ACC112 (cell line): ENCODE measurements around the gene EARS2.
"Not testable (repeated sequence)": the region's sequence is repeated elsewhere in the genome, so short reads cannot be mapped to it uniquely, and the experiment has no call there.

Source experiments
- H2AFZ ChIP-seq: fragments of 200-600 bp; sonication (generic); one replicate; pipeline ENCODE4 v1.6.0; 2017; ENCODE audit warnings: antibody characterized with exemption, low read length; ENCODE audit not compliant: unreplicated experiment
- H3K27ac ChIP-seq: fragments of 200-600 bp; sonication (generic); 2 replicates; pipeline ENCODE4 v1.5.1; 2014; ENCODE audit warnings: low read depth, mild to moderate bottlenecking, antibody characterized with exemption, low read length, moderate library complexity
- H3K27me3 ChIP-seq: fragments of 200-600 bp; sonication (generic); 2 replicates; pipeline ENCODE4 v1.6.1; 2014; ENCODE audit warnings: mild to moderate bottlenecking, antibody characterized with exemption, low read length, moderate library complexity, mixed read lengths; ENCODE audit not compliant: insufficient read depth
- H3K36me3 ChIP-seq: fragments of 200-600 bp; sonication (generic); 2 replicates; pipeline ENCODE4 v1.6.1; 2016; ENCODE audit warnings: mild to moderate bottlenecking, antibody characterized with exemption, low read length, moderate library complexity, mixed read lengths; ENCODE audit not compliant: insufficient read depth
- H3K4me1 ChIP-seq: fragments of 200-600 bp; sonication (generic); one replicate; pipeline ENCODE4 v1.6.1; 2016; ENCODE audit warnings: low read length, mixed read lengths; ENCODE audit not compliant: insufficient read depth, unreplicated experiment, control insufficient read depth
- H3K4me3 ChIP-seq: fragments of 200-600 bp; sonication (generic); 2 replicates; pipeline ENCODE4 v1.5.1; 2014; ENCODE audit warnings: mild to moderate bottlenecking, low read depth, low read length
- H3K79me2 ChIP-seq: fragments of 200-600 bp; sonication (generic); one replicate; pipeline ENCODE4 v1.6.0; 2016; ENCODE audit warnings: low read length; ENCODE audit not compliant: control insufficient read depth, unreplicated experiment, insufficient read depth

The EARS2 gene

DNA sequence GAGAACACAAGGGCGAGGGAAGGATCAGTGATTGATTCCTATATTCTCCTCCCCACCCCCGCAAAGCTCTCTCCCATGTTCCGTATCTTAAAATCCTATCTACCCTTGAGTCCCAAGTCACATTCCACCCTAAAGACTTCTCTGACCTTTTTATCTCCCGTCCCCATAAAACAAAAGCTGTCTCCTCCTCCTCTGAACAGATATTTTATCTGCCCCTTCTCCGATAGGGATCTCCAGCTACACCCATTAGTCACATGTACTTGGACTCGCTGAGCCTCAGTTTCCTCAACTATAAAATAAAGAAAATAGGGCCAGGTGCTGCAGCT is 59.6 kb downstream of the EARS2 start:
- Histone ChIP-seq H3K79me2 (peaks cover 47% of the 10 kb centered on the region), H3K27me3 (no peaks in the 10 kb centered on the region), H3K4me1 (peaks cover 12% of the 10 kb centered on the region), H3K36me3 (0 out of 2 replicates have a peak, but pooled peaks cover 9% of the 10 kb centered on the region), H3K4me3 (no peak overlapping the region), H3K27ac (no peak overlapping the region), H2AFZ (no peak overlapping the region)

GRCh38 chr16:23496821-23497542 is 60.2 kb downstream of the EARS2 start:
- Histone ChIP-seq H2AFZ (no peak overlapping the region), H3K4me3 (no peak overlapping the region), H3K36me3 (peaks cover 14% of the 10 kb centered on the region; the same call in 1 of the 2 replicates), H3K79me2 (peaks cover 42% of the 10 kb centered on the region), H3K4me1 (peaks cover 17% of the 10 kb centered on the region), H3K27me3 (no peaks in the 10 kb centered on the region), H3K27ac (no peak overlapping the region)

GRCh38 chr16:23495671-23496070 is 61.5 kb downstream of the EARS2 start:
- H3K79me2 ChIP-seq, result peaks cover 29% of the 10 kb centered on the region
- no peaks in the 10 kb centered on the region for H3K27me3 ChIP-seq
- peaks cover 14% of the 10 kb centered on the region; the same call in 1 of the 2 replicates for H3K36me3 ChIP-seq
- H3K27ac ChIP-seq, result no peak overlapping the region
- no peak overlapping the region for H3K4me3 ChIP-seq
- no peak overlapping the region for H2AFZ ChIP-seq
- peaks cover 22% of the 10 kb centered on the region for H3K4me1 ChIP-seq

DNA sequence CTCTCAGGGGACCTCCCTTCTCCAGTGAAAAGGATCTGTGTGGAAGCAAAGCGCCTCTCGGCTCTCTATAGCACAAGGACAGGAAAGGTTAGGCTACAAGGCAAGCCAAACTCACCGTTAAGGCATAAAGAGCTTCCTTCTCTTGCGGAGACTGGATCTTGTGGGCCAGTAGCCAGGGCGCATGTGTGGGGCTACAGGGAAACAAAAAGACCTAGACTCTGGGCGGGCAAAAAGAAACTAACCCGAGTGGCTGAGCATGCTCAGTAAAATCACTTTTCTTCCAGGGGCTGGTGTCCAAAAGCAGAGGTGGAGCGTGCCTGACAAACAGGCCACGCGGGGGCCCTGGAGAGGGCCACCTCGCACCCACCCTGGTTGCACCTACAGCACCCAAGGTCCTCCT is 63.0 kb downstream of the EARS2 start:
- Histone ChIP-seq H2AFZ (no peak overlapping the region), H3K4me3 (no peak overlapping the region), H3K79me2 (peaks cover 19% of the 10 kb centered on the region), H3K36me3 (peaks cover 14% of the 10 kb centered on the region; the same call in 1 of the 2 replicates), H3K4me1 (peaks cover 22% of the 10 kb centered on the region), H3K27ac (no peak overlapping the region), H3K27me3 (no peaks in the 10 kb centered on the region)

DNA sequence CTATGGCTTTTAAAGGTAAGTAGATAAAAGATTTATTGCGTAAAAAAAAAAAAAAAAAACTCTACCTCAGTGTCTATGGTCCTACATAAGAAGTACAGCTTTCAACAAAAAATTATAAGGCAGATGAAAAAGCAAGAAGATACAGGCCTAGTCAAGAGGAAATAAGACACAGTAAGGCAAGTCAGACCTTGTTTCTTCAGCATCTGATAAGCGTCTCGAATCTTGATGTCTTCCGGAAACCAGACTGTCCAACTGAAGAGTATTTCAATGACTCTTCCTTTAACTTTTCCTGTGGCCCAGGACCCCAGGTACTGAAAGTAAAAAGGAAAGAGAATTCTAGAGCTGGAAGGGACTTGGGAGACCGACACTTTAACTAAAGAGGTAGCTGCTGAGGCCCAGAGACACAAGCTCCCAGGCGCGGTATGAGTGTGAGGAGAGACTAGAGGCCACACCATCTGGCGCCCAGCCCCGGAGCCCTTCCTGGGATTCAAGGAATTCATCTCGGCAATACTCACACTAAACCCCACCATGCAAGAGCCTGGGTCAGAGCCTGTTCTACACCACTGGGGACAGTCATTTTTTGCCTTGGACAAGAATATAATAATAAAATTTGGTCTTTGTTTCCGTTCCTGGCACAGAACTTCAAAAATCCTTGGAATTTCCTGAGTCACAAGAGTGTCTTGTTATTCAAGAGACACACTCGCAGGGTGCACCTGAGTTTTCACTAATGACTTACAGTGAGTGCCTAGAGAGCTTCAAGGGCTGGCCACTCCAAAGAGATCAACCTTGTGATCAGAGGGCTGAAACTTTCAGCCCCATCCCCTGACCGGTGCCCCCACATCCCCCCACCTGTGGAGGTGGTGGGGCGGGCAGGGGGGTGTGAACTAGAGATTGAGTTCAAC is 65.4 kb downstream of the EARS2 start:
- Histone ChIP-seq H3K4me1 (peaks cover 17% of the 10 kb centered on the region), H2AFZ (no peak overlapping the region), H3K79me2 (peaks cover 4% of the 10 kb centered on the region), H3K27me3 (no peaks in the 10 kb centered on the region), H3K4me3 (no peak overlapping the region), H3K36me3 (peaks cover 24% of the 10 kb centered on the region; the same call in 1 of the 2 replicates), H3K27ac (no peak overlapping the region)

- Histone ChIP-seq H3K36me3 (peaks cover 28% of the 10 kb centered on the region; the same call in 1 of the 2 replicates), H2AFZ (no peak overlapping the region), H3K79me2 (no peaks in the 10 kb centered on the region), H3K4me1 (no peaks in the 10 kb centered on the region), H3K27ac (no peak overlapping the region), H3K4me3 (no peak overlapping the region), H3K27me3 (no peaks in the 10 kb centered on the region)
Measured at GRCh38 chr16:23486480-23486879, 70.7 kb downstream of the EARS2 start.

DNA sequence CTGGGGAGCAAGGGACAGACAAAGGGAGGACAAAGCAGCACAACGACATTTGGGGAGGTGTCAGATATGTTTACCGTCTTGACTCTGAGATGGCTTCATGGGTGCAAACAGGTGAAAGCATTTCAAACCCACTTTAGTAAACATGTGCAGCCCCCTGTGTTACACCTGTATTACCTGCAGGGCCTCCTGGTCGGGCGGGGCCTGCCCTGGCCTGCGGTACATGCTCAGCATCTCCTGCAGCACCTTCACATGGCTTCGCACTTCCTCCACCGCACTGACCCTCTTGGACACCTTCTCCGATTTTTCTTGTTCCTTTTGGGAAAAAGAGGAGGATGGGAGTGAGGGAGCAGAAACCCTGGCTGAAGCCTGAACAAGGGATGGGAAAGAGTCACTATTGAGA is 71.3 kb downstream of the EARS2 start:
- H3K79me2 ChIP-seq, result no peaks in the 10 kb centered on the region
- peaks cover 28% of the 10 kb centered on the region; the same call in 1 of the 2 replicates for H3K36me3 ChIP-seq
- no peak overlapping the region for H2AFZ ChIP-seq
- H3K4me3 ChIP-seq, result no peak overlapping the region
- H3K27me3 ChIP-seq, result no peaks in the 10 kb centered on the region
- no peak overlapping the region for H3K27ac ChIP-seq
- H3K4me1 ChIP-seq, result no peaks in the 10 kb centered on the region

DNA sequence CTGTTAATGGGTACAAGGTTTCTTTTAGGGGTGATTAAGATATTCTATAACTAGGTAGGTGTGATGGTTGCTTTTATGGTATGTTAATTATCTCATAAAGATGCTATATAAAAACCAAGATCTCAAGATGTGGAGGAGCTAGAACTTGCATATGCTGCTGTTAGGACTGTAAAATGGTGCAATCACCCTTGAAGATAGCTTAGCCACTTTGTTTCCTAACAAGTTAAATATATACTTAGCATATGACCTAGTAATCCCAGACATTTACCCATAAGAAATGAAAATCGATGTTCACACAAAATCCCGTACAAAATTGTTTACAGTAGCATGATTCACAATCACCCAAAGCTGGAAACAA is 71.9 kb downstream of the EARS2 start:
- Histone ChIP-seq H3K27ac (no peak overlapping the region), H3K4me1 (no peaks in the 10 kb centered on the region), H3K79me2 (no peaks in the 10 kb centered on the region), H2AFZ (no peak overlapping the region), H3K27me3 (no peaks in the 10 kb centered on the region), H3K36me3 (peaks cover 28% of the 10 kb centered on the region; the same call in 1 of the 2 replicates), H3K4me3 (no peak overlapping the region)

- peaks cover 28% of the 10 kb centered on the region; the same call in 1 of the 2 replicates for H3K36me3 ChIP-seq
Measured at GRCh38 chr16:23484510-23485256, 72.5 kb downstream of the EARS2 start.

DNA sequence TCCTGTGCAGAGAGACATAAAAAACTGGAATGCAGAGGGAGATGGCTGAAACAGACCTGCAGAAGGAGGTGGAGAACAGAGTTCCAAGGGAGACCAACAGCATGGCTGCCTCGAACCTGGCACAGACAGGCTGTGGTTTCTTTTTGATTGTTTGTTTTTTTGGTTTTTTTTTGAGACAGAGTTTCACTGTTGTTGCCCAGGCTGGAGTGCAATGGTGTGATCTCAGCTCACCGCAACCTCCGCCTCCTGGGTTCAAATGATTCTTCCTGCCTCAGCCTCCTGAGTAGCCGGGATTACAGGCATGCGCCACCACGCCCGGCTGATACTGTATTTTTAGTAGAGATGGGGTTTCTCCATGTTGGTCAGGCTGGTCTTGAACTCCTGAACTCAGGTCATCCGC is 73.7 kb downstream of the EARS2 start:
- H3K36me3 ChIP-seq, result peaks cover 32% of the 10 kb centered on the region; the same call in 1 of the 2 replicates

More at GRCh38 chr16:23484510-23485256, 72.5 kb downstream of the EARS2 start:
- no peak overlapping the region for H3K4me3 ChIP-seq
- no peaks in the 10 kb centered on the region for H3K4me1 ChIP-seq
- no peaks in the 10 kb centered on the region for H3K79me2 ChIP-seq
- H3K27me3 ChIP-seq, result no peaks in the 10 kb centered on the region
- no peak overlapping the region for H3K27ac ChIP-seq
- H2AFZ ChIP-seq, result no peak overlapping the region

More for the DNA sequence above, 73.7 kb downstream of the EARS2 start:
- H3K4me1 ChIP-seq, H2AFZ ChIP-seq, H3K27me3 ChIP-seq, H3K27ac ChIP-seq, H3K4me3 ChIP-seq, H3K79me2 ChIP-seq: not testable (repeated sequence)
